D721Med (cell line): ENCODE data around the gene MMP24.

ENCODE experiments used
- DNase-seq: peaks from one replicate; pipeline ENCODE4 v3.0.0; 2011; ENCODE audit warnings: low spot score; ENCODE audit not compliant: insufficient read length
- FAIRE-seq: peaks from 2 replicates; lab custom pipeline; 2011; peaks lifted over from hg19 to GRCh38; lab: Jason Lieb, UNC
- CTCF ChIP-seq: IDR thresholded peaks from 2 replicates; pipeline ENCODE4 v1.5.1; 2012; ENCODE audit warnings: mild to moderate bottlenecking, control low read depth; ENCODE audit not compliant: insufficient read depth; ENCODE audit errors: missing control alignments

MMP24 gene

DNA sequence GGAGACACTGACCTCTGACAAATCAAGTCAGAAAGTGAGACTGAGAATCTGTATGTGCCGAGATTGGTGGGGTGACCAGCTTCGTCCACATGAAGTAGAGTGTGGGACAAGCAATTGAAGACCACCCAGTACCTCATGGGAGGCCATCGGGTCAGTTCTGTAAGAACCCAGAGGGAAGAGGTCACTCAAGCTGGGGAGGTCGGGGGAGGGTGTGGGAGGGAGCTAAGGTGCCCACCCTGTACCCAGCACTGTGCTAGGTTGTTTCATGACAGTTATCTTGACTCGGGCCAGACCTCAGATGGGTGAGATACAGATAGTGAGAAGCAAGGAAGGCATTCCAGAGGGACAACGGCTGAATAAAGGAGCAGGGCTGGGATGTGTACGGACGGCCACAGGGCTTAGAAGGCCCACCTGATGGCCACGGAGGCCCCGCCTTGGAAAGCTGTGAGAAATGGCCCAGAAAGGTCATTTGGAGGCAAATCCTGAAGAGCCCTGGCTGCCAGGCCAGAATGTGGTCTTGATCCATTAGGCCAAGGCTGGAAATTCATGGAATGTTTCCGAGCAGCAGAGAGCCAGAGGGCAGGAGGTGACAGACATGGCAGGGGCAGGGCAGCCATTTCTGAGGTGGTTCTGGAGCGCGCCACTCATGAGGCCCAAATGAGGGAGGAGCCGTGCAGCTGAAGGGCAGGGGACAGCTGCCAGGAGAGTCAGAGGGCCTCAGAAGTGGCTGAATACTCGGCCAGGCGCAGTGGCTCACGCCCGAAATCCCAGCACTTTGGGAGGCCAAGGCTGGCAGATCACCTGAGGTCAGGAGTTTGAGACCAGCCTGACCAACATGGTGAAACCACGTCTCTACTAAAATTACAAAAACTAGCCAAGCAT is 43.8 kb downstream of the MMP24 start:
- DNase-seq (no peak), FAIRE-seq (no peak)
- no peak for TF ChIP-seq CTCF

DNA sequence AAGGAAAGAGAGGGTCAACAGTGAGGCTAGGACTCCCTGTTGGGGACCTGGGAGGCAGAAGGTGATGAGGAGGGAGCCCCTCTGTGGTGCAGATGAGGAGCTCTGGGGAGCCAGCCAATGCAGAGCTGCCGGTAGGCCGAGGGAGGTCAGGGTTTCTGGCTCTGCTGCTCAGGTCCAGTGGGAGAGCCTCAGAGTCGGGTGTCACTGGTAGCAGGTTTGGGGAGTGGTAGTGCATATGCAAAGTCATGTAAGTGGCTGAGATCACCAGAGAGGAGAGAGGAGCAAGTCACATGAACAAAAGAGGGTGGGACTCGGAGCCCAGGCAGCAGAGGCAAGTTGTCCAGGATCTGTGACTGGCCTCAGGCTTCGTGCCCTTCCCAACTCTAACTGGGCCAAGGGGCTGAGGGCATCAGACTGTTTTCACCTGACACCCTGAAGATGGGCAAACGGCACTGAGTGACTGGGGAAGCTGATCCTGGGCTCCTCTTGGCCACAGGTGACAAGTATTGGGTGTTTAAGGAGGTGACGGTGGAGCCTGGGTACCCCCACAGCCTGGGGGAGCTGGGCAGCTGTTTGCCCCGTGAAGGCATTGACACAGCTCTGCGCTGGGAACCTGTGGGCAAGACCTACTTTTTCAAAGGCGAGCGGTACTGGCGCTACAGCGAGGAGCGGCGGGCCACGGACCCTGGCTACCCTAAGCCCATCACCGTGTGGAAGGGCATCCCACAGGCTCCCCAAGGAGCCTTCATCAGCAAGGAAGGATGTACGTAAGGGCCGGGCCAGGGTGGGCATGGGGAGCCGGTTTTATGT is 44.8 kb downstream of the MMP24 start:
- DNase-seq (no peak), FAIRE-seq (no peak)
- no peak for TF ChIP-seq CTCF

DNA sequence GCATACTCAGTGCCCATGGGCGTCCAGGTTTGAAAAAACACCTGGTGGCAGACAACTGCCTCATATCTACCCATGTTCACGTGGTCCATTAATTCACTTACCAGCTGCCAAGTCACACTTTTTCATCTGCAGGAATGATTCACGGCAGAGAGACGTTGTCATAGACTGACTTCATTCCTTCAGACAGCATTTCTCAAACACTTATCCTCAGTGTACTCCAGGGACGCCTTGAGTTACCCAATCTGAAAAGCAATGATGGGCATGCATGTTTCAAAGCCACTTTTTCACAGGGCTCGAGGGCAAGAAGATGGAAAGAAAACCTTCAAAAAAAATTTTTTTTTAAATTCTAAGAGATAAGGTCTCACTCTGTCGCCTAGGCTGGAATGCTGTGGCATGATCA is 45.4 kb downstream of the MMP24 start:
- no peak for FAIRE-seq
- no peak for TF ChIP-seq CTCF
- DNase-seq: no peak

GRCh38 chr20:35273449-35274171 is 47.1 kb downstream of the MMP24 start:
- FAIRE-seq (no peak), DNase-seq (no peak)
- TF ChIP-seq CTCF: no peak

DNA sequence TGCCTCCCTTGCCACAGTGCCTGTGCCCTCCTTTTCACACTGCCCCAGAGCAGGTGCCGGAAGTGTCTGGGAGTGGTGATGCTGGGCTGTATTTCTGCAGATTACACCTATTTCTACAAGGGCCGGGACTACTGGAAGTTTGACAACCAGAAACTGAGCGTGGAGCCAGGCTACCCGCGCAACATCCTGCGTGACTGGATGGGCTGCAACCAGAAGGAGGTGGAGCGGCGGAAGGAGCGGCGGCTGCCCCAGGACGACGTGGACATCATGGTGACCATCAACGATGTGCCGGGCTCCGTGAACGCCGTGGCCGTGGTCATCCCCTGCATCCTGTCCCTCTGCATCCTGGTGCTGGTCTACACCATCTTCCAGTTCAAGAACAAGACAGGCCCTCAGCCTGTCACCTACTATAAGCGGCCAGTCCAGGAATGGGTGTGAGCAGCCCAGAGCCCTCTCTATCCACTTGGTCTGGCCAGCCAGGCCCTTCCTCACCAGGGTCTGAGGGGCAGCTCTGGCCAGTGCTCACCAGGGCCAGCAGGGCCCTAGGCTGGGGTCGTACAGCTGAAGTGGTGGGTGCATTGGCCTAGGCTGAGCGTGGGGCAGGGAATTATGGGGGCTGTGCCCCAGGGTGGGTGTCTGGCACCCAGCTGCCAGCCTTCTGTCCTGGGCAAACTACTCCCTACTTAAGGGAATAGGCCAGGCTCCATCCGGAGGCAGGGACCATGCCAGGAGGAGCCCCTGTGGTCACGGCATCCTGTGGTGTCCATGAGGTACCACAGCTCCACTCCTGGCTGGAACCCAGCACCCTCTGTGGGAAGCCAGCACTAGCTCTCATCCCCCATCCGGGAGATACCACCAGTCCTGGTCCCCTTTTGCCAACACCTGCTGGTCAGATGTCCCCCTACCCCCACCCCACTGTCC is 47.9 kb downstream of the MMP24 start:
- no peak for FAIRE-seq

More for the DNA sequence above, 47.9 kb downstream of the MMP24 start:
- DNase-seq: no peak
- TF ChIP-seq CTCF: no peak
